HL-60 (cell line): ENCODE results near the gene ZNF548.

Experiments
- DNase-seq, 2 experiments: peaks; one replicate each; pipeline ENCODE4 v3.0.0-alpha.2; 2010 to 2020; ENCODE audit warnings: low read depth in 1 of 2, low spot score in 1 of 2
- H3K27ac ChIP-seq: fragments of 250-450 bp; sonication (Bioruptor Pico); replicated peaks from 2 replicates; pipeline ENCODE4 v1.5.1; 2020; ENCODE audit warnings: mild to moderate bottlenecking, moderate library complexity
- H3K27me3 ChIP-seq: fragments of 250-450 bp; sonication (Bioruptor Pico); 2 replicates; pipeline ENCODE4 v1.5.1; 2021; ENCODE audit warnings: mild to moderate bottlenecking, moderate library complexity; ENCODE audit not compliant: insufficient read depth, poor library complexity, severe bottlenecking
- H3K4me3 ChIP-seq: replicated peaks from 2 replicates; pipeline ENCODE4 v1.5.1; 2011; ENCODE audit warnings: mild to moderate bottlenecking, control low read depth, low read length; ENCODE audit not compliant: insufficient read depth
- GABPA ChIP-seq: IDR thresholded peaks from 2 replicates; pipeline ENCODE4 v1.6.1; 2012; ENCODE audit warnings: low read depth
- POLR2AphosphoS5 ChIP-seq: IDR thresholded peaks from 2 replicates; pipeline ENCODE4 v1.6.1; 2012; ENCODE audit warnings: low read depth
- SPI1 ChIP-seq: IDR thresholded peaks from 2 replicates; pipeline ENCODE4 v1.6.1; 2012; ENCODE audit warnings: low read depth, mild to moderate bottlenecking, borderline replicate concordance
- TF ChIP-seq, protein P1 (sequence below): IDR thresholded peaks from one replicate; pipeline ENCODE4 v1.5.1; 2011; ENCODE audit warnings: low read length, control low read depth, inconsistent platforms; ENCODE audit not compliant: insufficient read depth
- TF ChIP-seq, protein P2 (sequence below): IDR thresholded peaks from 2 replicates; pipeline ENCODE4 v1.6.1; 2012; ENCODE audit warnings: low read depth; ENCODE audit not compliant: insufficient replicate concordance

Gene ZNF548

DNA sequence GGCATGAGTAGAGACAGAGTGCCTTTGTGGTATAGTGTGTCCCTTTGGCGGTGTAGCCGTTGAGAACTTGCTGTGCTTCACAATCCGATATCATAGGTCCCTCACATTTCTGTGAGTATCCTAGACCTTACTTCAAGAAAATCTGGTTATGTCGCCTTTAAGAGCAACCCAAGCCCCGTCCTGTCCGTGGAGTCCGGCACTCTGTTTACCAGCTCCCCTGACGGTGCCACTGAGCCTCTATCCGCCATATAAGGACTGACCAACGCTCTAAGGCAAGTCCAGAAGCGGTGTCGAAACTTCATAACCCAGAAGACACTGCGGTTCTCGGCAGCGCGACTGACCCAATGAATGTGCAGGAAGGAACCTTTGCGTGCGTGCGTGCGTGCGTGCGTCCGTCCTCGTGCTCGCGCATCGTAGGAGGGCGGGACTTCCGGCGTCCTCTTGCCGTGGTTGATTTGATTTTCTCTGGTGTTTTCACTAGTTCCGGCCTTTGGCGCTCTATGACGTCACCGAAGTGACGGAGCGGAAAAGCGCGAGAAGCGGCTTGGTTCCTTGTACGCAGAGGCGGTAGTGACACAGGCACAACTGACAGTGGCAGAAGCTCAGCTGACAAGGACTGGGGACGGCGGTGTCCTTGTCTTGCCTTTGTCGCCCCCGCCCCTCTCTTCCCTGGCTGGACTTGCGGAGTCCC is 26.5 kb upstream of the ZNF548 start, which contains the start of the genes TRAPPC2B and ZNF547:
TSS of gene TRAPPC2B (plus strand) at position 555 of the 691 bp plus-strand sequence. CDS start 1,283 bp downstream, outside the sequence.
TSS of gene ZNF547 (plus strand) at position 555 of the 691 bp plus-strand sequence. CDS start 5,005 bp downstream, outside the sequence.
- Histone ChIP-seq H3K4me3 (peak within 1 kb of the TSS; percentile 89), H3K27me3 (no peaks in the 10 kb centered on the region), H3K27ac (peak within 1 kb of the TSS; percentile 80)
- TF ChIP-seq GABPA (peak; percentile 96), POLR2AphosphoS5 (peak; percentile 86), SPI1 (no peak)
- TF ChIP-seq, protein P1, sequence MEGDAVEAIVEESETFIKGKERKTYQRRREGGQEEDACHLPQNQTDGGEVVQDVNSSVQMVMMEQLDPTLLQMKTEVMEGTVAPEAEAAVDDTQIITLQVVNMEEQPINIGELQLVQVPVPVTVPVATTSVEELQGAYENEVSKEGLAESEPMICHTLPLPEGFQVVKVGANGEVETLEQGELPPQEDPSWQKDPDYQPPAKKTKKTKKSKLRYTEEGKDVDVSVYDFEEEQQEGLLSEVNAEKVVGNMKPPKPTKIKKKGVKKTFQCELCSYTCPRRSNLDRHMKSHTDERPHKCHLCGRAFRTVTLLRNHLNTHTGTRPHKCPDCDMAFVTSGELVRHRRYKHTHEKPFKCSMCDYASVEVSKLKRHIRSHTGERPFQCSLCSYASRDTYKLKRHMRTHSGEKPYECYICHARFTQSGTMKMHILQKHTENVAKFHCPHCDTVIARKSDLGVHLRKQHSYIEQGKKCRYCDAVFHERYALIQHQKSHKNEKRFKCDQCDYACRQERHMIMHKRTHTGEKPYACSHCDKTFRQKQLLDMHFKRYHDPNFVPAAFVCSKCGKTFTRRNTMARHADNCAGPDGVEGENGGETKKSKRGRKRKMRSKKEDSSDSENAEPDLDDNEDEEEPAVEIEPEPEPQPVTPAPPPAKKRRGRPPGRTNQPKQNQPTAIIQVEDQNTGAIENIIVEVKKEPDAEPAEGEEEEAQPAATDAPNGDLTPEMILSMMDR, result no peak
- TF ChIP-seq, protein P2, sequence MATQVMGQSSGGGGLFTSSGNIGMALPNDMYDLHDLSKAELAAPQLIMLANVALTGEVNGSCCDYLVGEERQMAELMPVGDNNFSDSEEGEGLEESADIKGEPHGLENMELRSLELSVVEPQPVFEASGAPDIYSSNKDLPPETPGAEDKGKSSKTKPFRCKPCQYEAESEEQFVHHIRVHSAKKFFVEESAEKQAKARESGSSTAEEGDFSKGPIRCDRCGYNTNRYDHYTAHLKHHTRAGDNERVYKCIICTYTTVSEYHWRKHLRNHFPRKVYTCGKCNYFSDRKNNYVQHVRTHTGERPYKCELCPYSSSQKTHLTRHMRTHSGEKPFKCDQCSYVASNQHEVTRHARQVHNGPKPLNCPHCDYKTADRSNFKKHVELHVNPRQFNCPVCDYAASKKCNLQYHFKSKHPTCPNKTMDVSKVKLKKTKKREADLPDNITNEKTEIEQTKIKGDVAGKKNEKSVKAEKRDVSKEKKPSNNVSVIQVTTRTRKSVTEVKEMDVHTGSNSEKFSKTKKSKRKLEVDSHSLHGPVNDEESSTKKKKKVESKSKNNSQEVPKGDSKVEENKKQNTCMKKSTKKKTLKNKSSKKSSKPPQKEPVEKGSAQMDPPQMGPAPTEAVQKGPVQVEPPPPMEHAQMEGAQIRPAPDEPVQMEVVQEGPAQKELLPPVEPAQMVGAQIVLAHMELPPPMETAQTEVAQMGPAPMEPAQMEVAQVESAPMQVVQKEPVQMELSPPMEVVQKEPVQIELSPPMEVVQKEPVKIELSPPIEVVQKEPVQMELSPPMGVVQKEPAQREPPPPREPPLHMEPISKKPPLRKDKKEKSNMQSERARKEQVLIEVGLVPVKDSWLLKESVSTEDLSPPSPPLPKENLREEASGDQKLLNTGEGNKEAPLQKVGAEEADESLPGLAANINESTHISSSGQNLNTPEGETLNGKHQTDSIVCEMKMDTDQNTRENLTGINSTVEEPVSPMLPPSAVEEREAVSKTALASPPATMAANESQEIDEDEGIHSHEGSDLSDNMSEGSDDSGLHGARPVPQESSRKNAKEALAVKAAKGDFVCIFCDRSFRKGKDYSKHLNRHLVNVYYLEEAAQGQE, result peak; percentile 47
- peak; percentile 99 to 100 for DNase-seq

DNA sequence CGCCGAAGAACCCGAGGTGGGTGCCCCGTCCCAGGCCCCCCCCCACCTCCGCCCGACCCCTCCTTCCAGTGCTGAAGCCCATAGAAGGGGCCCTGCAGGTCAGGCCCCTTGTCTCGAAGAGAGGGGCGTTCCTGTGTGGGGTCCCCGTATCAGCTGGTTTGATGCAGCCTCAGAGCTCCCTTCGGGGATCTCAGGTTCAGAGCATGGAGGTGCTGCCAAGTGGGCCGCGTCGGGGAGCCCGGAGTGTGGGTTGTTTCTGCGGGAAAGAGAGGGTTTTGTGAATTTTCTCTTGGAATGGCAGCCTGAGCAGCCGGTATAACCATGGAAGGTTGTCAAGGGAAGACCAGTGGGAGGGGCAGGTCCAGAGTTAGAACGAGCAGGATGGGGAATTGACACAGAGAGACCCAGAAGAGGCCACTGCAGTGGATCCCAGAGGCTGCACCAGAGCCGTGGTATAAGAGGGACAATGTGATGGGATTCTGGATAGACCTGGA is 25.9 kb upstream of the ZNF548 start:
- TF ChIP-seq SPI1, result no peak
- TF ChIP-seq POLR2AphosphoS5, result no peak
- TF ChIP-seq, protein P2, result no peak
- TF ChIP-seq, protein P1, result no peak
- no peak for TF ChIP-seq GABPA
- Histone ChIP-seq H3K27me3 (no peaks in the 10 kb centered on the region), H3K27ac (peak overlapping the region; percentile 67), H3K4me3 (peak overlapping the region; percentile 89)
- DNase-seq, result no peak

DNA sequence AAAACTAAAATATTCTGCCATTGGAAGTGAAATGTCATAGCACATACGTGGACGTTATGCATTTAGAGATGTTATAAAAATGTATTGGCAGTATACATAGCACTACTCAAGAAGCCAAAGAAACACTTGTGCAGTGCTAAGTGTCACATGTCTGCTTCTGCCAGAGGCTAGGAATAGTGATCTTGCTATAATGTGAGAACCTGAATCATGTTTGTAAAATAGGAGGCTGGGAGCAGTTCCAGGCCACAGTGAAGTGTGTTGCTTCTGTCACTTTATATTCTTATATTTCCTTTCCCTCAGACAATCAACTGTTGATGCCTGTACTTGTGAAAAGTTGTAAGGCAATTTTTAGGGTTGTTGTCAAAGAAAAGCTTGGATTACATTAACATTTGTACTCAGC is 22.9 kb upstream of the ZNF548 start:
- H3K4me3 ChIP-seq, result no peak overlapping the region
- no peaks in the 10 kb centered on the region for H3K27me3 ChIP-seq

More for the DNA sequence above, 22.9 kb upstream of the ZNF548 start:
- TF ChIP-seq, protein P2, result no peak
- no peak for TF ChIP-seq GABPA
- TF ChIP-seq, protein P1, result no peak
- TF ChIP-seq SPI1, result no peak
- TF ChIP-seq POLR2AphosphoS5, result no peak
- DNase-seq, result no peak
- no peak overlapping the region for H3K27ac ChIP-seq
